ENCODE data around the gene CDH11. TPM values are rescaled to one million over a fixed set of nuclear protein-coding genes. Genes with fewer than 3 reads are reported as not detected.

The CDH11 gene
- total and polyA plus RNA-seq, 9 of the 15 experiments (the other 6 are each of a cell fraction or from before 2014, with no cell fraction given): 0.18 TPM; not detected in 8

- TF ChIP-seq MITF (IDR thresholded peaks at IDR 0.05) (no peak), PBX2 (CRISPR knock-in tag; IDR thresholded peaks at IDR 0.05; ENCODE audit: low read depth) (no peak), PBX2 (tag; conservative IDR thresholded peaks at IDR 0.05; ENCODE audit: low read depth) (no peak), ZNF280B (CRISPR knock-in tag; IDR thresholded peaks at IDR 0.05) (no peak), DEAF1 (CRISPR knock-in tag; IDR thresholded peaks at IDR 0.05) (no peak)
Measured at GRCh38 chr16:64924086-64924485, 197.8 kb downstream of the CDH11 start (continued).

Measured in K562 (cell line).